GM12872 (cell line): Measurements from ENCODE around the gene SPARC.

ENCODE experiments used
- TF ChIP-seq, protein P1 (sequence below): IDR thresholded peaks from 3 replicates; pipeline ENCODE4 v1.5.1; 2011; ENCODE audit warnings: low read depth, mild to moderate bottlenecking, low read length, moderate library complexity; ENCODE audit not compliant: insufficient read depth

The SPARC gene

GRCh38 chr5:151670083-151670686 is 16.5 kb downstream of the SPARC start:
- TF ChIP-seq, protein P1, sequence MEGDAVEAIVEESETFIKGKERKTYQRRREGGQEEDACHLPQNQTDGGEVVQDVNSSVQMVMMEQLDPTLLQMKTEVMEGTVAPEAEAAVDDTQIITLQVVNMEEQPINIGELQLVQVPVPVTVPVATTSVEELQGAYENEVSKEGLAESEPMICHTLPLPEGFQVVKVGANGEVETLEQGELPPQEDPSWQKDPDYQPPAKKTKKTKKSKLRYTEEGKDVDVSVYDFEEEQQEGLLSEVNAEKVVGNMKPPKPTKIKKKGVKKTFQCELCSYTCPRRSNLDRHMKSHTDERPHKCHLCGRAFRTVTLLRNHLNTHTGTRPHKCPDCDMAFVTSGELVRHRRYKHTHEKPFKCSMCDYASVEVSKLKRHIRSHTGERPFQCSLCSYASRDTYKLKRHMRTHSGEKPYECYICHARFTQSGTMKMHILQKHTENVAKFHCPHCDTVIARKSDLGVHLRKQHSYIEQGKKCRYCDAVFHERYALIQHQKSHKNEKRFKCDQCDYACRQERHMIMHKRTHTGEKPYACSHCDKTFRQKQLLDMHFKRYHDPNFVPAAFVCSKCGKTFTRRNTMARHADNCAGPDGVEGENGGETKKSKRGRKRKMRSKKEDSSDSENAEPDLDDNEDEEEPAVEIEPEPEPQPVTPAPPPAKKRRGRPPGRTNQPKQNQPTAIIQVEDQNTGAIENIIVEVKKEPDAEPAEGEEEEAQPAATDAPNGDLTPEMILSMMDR: no peak

GRCh38 chr5:151667083-151667482 is 19.6 kb downstream of the SPARC start:
- TF ChIP-seq, protein P1: no peak

GRCh38 chr5:151665613-151666012 is 21.1 kb downstream of the SPARC start:
- TF ChIP-seq, protein P1: no peak

DNA sequence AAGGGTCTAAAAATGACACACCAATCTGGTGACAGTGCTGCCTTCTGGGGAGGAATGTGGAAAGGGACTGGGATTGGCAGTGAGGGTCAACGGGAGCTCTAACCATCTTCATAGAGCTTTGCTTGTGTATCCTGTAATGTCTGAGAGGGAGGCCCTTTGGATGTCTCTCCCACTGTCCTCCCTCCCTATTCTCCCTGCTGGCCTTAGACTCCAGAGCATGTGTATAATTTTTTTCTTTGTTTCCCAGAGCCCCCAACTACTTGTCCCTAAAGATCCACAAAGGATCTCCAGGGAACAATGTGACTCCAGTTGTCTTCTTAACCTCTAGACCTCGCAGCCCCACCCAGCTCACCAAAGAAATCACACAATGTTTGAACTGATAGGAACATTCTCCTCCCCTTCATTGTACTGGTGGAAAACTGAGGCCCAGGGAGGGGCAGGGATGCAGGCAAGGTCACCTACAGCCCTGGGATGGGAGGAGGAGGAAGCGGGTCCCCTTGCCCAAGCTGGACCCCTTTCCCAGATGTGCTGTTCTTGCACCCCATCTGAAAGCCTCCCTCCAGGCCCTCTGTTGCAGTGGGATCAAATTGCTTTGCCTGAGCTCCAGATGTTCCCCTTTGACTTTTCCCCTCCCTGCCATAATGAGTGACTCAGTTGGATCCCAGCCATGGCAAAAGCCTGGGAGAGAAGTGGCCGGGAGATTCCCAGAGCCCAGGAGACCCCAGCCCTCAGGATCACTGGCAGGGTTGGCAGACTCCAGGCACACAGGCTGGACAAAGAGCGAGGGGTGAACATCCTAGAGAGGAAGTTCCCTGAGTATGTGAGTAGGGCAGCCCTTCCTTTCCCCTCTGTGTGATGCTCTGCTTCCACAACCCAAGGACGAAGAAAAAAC is 21.8 kb downstream of the SPARC start:
- TF ChIP-seq, protein P1: no peak

GRCh38 chr5:151663617-151664293 is 23.0 kb downstream of the SPARC start:
- TF ChIP-seq, protein P1: no peak

- TF ChIP-seq, protein P1: no peak
Measured at GRCh38 chr5:151662805-151663204, 23.9 kb downstream of the SPARC start.
